Neural cell (in vitro differentiated cells): ENCODE data around the gene PRRT1B. TPM values are rescaled to one million over a fixed set of nuclear protein-coding genes. Genes with fewer than 3 reads are reported as not detected.

ENCODE experiments used
- H2AFZ ChIP-seq: fragments of 200-600, 300-800 bp; sonication (generic), shearing (Covaris generic); 2 replicates; pipeline ENCODE4 v1.6.0; 2014; ENCODE audit warnings: low read depth, mild to moderate bottlenecking, antibody characterized with exemption, low read length, moderate library complexity
- H3F3A ChIP-seq: fragments of 200-600 bp; shearing (Covaris generic); 2 replicates; pipeline ENCODE4 v1.6.1; 2016; ENCODE audit warnings: mild to moderate bottlenecking, moderate library complexity, mixed read lengths, antibody characterized with exemption, low read length; ENCODE audit not compliant: insufficient read depth, poor library complexity, severe bottlenecking
- H3K27ac ChIP-seq: fragments of 200-600, 300-800 bp; sonication (generic), shearing (Covaris generic); 2 replicates; pipeline ENCODE4 v1.5.1; 2014; ENCODE audit warnings: mild to moderate bottlenecking, low read length, moderate library complexity
- H3K27me3 ChIP-seq: fragments of 300-800, 200-600 bp; sonication (generic), shearing (Covaris generic); 2 replicates; pipeline ENCODE4 v1.6.0; 2014; ENCODE audit warnings: mild to moderate bottlenecking, low read depth, low read length, moderate library complexity; ENCODE audit not compliant: insufficient read depth
- H3K36me3 ChIP-seq: fragments of 300-800, 200-600 bp; sonication (generic), shearing (Covaris generic); 2 replicates; pipeline ENCODE4 v1.5.1; 2014; ENCODE audit warnings: mild to moderate bottlenecking, antibody characterized with exemption, low read length, moderate library complexity; ENCODE audit not compliant: insufficient read depth
- H3K4me2 ChIP-seq: fragments of 300-800, 200-600 bp; sonication (generic), shearing (Covaris generic); 2 replicates; pipeline ENCODE4 v1.6.0; 2014; ENCODE audit warnings: mild to moderate bottlenecking, low read length
- H3K4me3 ChIP-seq: fragments of 300-800, 200-600 bp; sonication (generic), shearing (Covaris generic); 2 replicates; pipeline ENCODE4 v1.5.1; 2014; ENCODE audit warnings: mild to moderate bottlenecking, low read length, moderate library complexity
- H3K79me2 ChIP-seq: fragments of 200-600 bp; shearing (Covaris generic); replicated peaks from 2 replicates; pipeline ENCODE4 v1.6.0; 2014; ENCODE audit warnings: mild to moderate bottlenecking, low read length, moderate library complexity; ENCODE audit not compliant: insufficient read depth
- H3K9ac ChIP-seq: fragments of 300-800, 200-600 bp; sonication (generic), shearing (Covaris generic); 2 replicates; pipeline ENCODE4 v1.6.1; 2016; ENCODE audit warnings: mild to moderate bottlenecking, low read length, mixed read lengths
- H3K9me2 ChIP-seq: fragments of 200-600 bp; shearing (Covaris generic); 2 replicates; pipeline ENCODE4 v1.6.1; 2016; ENCODE audit warnings: mild to moderate bottlenecking, low read length, mixed read lengths; ENCODE audit not compliant: insufficient read depth
- H3K9me3 ChIP-seq: fragments of 200-600, 300-800 bp; sonication (generic), shearing (Covaris generic); 2 replicates; pipeline ENCODE4 v1.6.1; 2016; ENCODE audit warnings: mild to moderate bottlenecking, mixed run types, low read length, moderate library complexity, mixed read lengths
- H4K20me1 ChIP-seq: fragments of 200-600 bp; shearing (Covaris generic); 2 replicates; pipeline ENCODE4 v1.6.1; 2016; ENCODE audit warnings: mild to moderate bottlenecking, mixed run types; ENCODE audit not compliant: insufficient read depth
- CTCF ChIP-seq: fragments of 450-650 bp; IDR thresholded peaks from 2 replicates; pipeline ENCODE4 v1.5.1; 2014; ENCODE audit warnings: antibody characterized with exemption, mild to moderate bottlenecking, moderate library complexity; ENCODE audit not compliant: poor library complexity, severe bottlenecking
- EP300 ChIP-seq: fragments of 450-650 bp; conservative IDR thresholded peaks from 2 replicates; pipeline ENCODE4 v1.6.1; 2014; ENCODE audit warnings: antibody characterized with exemption, mild to moderate bottlenecking, moderate library complexity; ENCODE audit not compliant: poor library complexity, severe bottlenecking
- EZH2 ChIP-seq: fragments of 200-600, 300-800 bp; shearing (Covaris generic), sonication (generic); IDR thresholded peaks from 2 replicates; pipeline ENCODE4 v1.6.1; 2014; ENCODE audit warnings: antibody characterized with exemption, low read length, borderline replicate concordance, mild to moderate bottlenecking; ENCODE audit not compliant: insufficient read depth, poor library complexity, severe bottlenecking
- MXI1 ChIP-seq: fragments of 450-650 bp; conservative IDR thresholded peaks from 2 replicates; pipeline ENCODE4 v1.6.1; 2014; ENCODE audit warnings: antibody characterized with exemption, mild to moderate bottlenecking; ENCODE audit not compliant: poor library complexity, severe bottlenecking
- POLR2AphosphoS5 ChIP-seq: IDR thresholded peaks from 2 replicates; pipeline ENCODE4 v1.6.1; 2012
- RAD21 ChIP-seq: fragments of 450-650 bp; conservative IDR thresholded peaks from 2 replicates; pipeline ENCODE4 v1.6.1; 2014; ENCODE audit warnings: antibody characterized with exemption, mild to moderate bottlenecking, moderate library complexity
- REST ChIP-seq: IDR thresholded peaks from 2 replicates; pipeline ENCODE4 v1.6.1; 2012; ENCODE audit warnings: borderline replicate concordance
- SMC3 ChIP-seq: fragments of 450-650 bp; conservative IDR thresholded peaks from 2 replicates; pipeline ENCODE4 v1.6.1; 2014; ENCODE audit warnings: antibody characterized with exemption, mild to moderate bottlenecking, moderate library complexity; ENCODE audit not compliant: poor library complexity
- TAF1 ChIP-seq: IDR thresholded peaks from 2 replicates; pipeline ENCODE4 v1.6.1; 2012; ENCODE audit warnings: low read depth
- polyA plus RNA-seq: library from polyadenylated mRNA; depleted of rRNA; stranded (reverse); fragments of >200 nt; gene quantifications from 2 replicates; pipeline ENCODE4 v1.2.3, GENCODE V29; 2014

PRRT1B gene
- polyA plus RNA-seq, 1 donor from 2014 or later: not detected

GRCh38 chr9:131598121-131598520 lies 52.8 kb downstream of the PRRT1B start:
- Histone ChIP-seq H3K36me3 (no peaks in the 10 kb centered on the region), H3K79me2 (no peaks in the 10 kb centered on the region), H3K27ac (no peak overlapping the region), H3K27me3 (no peaks in the 10 kb centered on the region), H3K4me3 (no peak overlapping the region), H3K9ac (no peak overlapping the region), H3F3A (no peaks in the 10 kb centered on the region), H3K9me3 (no peaks in the 10 kb centered on the region), H4K20me1 (no peaks in the 10 kb centered on the region), H2AFZ (no peak overlapping the region), H3K9me2 (no peaks in the 10 kb centered on the region), H3K4me2 (no peak overlapping the region)
- TF ChIP-seq MXI1: no peak
- TF ChIP-seq POLR2AphosphoS5: no peak
- TF ChIP-seq REST: no peak
- TF ChIP-seq RAD21: no peak
- no peak for TF ChIP-seq EZH2
- TF ChIP-seq EP300: no peak
- no peak for TF ChIP-seq TAF1
- TF ChIP-seq CTCF: no peak
- TF ChIP-seq SMC3: no peak

GRCh38 chr9:131601683-131602181 lies 56.4 kb downstream of the PRRT1B start:
- Histone ChIP-seq H3K27me3 (no peaks in the 10 kb centered on the region), H3K4me2 (no peak overlapping the region), H3F3A (no peaks in the 10 kb centered on the region), H3K9me2 (no peaks in the 10 kb centered on the region), H3K9me3 (no peaks in the 10 kb centered on the region), H3K79me2 (no peaks in the 10 kb centered on the region), H3K27ac (no peak overlapping the region), H2AFZ (no peak overlapping the region), H3K36me3 (no peaks in the 10 kb centered on the region), H3K4me3 (no peak overlapping the region), H4K20me1 (no peaks in the 10 kb centered on the region), H3K9ac (no peak overlapping the region)
- TF ChIP-seq RAD21 (no peak), EP300 (no peak), SMC3 (no peak), TAF1 (no peak), MXI1 (no peak), POLR2AphosphoS5 (no peak), CTCF (no peak), REST (no peak), EZH2 (no peak)
